TTC549 (cell line): ENCODE results near the gene TNIP1.

ENCODE experiments used
- FAIRE-seq: peaks from 2 replicates; lab custom pipeline; 2012; peaks lifted over from hg19 to GRCh38; lab: Jason Lieb, UNC

TNIP1 gene, protein sequence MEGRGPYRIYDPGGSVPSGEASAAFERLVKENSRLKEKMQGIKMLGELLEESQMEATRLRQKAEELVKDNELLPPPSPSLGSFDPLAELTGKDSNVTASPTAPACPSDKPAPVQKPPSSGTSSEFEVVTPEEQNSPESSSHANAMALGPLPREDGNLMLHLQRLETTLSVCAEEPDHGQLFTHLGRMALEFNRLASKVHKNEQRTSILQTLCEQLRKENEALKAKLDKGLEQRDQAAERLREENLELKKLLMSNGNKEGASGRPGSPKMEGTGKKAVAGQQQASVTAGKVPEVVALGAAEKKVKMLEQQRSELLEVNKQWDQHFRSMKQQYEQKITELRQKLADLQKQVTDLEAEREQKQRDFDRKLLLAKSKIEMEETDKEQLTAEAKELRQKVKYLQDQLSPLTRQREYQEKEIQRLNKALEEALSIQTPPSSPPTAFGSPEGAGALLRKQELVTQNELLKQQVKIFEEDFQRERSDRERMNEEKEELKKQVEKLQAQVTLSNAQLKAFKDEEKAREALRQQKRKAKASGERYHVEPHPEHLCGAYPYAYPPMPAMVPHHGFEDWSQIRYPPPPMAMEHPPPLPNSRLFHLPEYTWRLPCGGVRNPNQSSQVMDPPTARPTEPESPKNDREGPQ

DNA sequence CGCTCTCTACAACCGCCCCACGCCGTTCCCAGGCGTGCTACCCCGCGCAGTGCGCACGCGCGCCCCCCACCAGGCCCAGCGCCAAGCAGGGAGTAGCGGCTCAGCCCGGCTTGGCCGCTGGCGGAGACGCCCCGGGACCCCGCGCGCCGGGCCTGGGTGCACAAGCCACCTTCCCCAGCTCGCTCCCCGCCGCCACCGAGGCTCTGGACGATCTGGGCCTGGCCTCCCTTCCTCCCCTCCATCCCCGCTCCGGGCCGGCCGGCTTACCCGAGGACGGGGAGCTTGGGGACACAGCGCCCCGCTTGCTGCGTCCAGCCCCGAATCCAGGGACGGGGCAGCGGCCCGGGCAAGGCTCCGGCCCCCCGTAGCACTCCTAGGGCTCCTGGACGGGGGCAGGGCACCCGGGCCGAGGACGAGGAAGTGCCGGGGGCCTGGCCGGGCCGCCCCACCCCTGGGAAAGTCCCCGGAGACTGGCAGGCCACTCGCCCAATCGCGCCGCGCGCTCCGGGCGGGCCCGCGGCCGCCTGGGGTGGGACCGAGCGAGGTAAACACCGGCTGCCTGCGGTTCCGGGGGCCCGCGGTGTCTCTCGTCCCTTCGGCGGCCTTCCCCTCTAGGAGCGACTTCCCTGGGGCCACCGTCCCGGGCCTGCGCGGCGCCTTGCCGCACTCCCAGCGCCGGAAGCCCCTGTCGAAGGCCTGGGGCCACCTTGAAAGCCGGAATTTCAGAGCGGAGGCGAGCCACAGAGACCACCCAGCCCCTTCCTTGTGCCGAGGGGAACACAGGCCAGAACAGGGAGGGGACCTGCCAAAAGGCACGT is at the start of gene TNIP1:
Gene TNIP1 (minus strand): TSS at position 422 of the 818 bp plus-strand sequence. CDS start 15,939 bp downstream, outside the sequence.
- no peak for FAIRE-seq

DNA sequence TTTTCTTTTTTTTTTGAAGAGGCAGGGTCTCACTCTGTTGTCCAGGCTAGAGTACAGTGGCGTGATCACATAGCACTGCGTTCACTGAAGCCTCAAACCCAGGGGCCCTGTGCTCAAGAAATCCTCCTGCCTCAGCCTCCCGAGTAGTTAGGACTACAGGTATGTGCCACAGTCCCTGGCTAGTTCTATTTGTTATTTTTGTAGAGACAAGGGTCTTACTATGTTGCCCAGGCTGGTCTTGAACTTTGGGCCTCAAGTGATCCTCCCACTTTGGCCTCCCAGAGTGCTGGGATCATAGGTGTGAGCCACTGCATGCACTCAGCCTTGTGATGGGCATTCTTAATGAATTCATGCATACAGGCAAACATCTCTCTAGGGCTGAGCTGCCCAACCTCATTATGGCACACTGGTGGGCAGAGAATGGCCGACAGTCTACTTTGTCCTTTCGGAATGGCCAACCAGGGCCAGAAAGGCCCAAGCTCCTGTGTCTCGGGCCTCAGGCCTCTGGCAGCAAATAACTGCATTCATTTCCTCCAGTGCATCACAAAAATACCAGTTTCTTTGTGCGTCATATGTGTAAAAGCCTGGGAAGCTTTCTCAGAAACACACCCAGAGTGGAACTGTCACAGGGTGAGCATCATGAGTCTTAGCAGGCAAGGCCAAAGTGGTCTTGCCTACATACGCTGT is 49.5 kb upstream of the TNIP1 start:
- no peak for FAIRE-seq

DNA sequence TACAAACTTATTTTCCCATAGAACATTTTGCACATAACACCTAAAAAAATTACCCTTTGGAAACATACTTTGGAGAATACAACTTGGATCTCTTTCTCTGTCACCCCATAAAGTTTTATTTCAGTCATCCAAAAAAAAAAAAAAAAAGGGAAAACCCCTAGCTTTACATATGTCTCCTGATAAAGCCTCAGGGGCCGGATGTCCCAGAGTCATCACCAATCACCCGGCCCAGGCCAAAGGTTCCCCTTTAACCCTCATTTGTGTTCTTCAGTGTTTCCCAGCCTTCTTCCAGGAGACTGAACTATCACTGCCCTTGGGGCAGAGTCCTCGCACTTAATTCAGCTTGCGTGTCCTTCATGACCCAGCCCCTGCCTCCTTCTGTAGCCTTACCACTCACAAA is 48.0 kb upstream of the TNIP1 start:
- no peak for FAIRE-seq

DNA sequence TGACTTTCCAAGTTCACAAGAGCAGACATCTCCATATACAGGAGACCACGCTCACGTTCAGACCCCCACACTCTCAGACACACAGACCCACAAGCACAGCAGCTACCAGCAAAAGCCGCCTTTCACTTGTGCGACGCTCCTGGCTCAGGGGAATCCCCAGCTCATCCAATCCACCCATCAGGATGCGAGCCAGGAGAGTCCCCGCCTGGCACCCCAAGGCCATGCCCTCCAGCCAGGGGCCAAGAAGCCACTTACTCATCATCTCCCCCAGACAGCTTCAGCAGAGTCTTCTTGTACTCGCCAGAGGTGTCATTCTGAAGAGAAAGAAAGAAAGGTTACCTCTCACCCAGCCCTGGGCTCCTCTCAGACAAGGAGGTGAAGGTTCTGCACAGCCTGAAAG is 47.1 kb upstream of the TNIP1 start:
- FAIRE-seq, result no peak

DNA sequence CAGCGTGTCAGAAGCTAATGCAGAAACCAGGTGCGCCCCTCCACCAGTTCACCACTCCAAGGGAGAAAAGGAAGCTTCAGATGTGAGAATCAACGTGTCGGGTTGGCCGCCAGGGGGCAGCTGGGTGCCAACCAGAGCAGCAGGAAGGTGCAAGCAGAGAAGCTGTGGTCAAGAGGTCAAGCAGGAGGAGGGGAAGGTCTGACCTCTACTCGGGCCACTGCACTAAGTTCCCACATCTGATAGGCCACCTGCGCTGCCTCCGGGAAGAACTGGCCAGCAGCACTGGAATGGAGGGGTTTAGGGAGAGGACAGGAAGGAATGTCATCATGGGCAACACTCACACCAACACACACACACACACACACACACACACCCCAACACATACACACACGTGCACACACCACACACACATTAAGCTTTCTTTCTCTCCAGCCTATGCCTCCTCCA is 45.4 kb upstream of the TNIP1 start:
- FAIRE-seq, result no peak

DNA sequence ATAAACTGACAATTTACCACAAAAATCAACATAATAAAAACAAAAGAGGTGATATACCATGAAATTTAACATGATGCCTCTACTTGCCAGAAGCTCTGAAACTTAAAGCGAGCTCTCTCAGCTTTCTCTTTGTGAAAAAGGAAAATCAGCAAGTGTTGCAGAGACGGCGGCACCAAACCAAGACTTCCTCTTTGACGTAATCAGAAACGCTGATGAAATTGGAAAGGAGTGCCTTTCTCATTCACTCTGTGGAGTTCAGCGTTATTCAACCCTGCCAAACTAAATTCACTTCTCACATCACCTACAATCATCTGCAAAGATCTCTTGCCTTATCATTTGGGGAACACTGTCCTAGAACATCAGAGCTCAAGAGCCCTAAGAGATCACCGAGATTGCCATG is 44.6 kb upstream of the TNIP1 start:
- no peak for FAIRE-seq

DNA sequence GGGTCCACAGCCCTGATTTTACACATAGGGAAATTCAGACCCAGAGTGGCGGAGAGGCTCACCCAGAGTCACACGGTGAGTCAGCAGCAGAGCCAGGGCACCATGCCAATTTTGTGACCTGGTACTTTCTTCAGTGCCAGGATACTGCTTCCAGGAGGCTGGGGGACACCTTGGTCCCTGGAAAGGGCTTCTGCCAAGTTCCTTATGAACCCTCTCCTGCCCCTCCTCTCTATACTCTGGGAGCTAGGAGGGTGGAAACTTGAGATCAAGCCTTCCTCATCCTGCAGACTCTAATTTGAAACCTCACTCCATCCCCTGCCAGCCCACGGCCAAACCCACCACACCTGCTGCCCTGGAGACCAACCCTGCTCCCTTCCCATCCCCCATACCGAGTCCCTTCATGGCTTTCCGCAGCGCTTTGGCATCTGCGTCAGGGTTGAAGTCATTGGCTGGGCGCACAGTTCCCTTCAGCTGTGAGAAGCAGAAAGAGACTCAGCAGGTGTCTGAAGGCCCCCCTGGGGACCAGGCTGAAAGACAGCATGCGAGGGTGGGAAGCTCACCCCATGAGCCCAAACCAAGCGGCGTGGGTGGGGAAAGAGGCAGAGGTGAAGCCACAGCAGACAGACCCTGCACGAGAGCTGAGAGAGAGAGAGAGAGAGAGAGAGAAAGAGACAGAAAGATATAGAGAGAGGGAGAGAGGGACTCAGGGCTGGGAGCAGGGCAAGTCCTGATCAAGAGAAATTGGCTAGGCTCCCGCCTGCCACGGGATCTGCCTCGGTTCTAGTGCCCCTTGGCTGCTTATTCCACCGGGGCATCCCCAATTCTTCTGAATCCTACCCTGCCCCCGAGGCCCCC is 43.3 kb upstream of the TNIP1 start:
- no peak for FAIRE-seq

DNA sequence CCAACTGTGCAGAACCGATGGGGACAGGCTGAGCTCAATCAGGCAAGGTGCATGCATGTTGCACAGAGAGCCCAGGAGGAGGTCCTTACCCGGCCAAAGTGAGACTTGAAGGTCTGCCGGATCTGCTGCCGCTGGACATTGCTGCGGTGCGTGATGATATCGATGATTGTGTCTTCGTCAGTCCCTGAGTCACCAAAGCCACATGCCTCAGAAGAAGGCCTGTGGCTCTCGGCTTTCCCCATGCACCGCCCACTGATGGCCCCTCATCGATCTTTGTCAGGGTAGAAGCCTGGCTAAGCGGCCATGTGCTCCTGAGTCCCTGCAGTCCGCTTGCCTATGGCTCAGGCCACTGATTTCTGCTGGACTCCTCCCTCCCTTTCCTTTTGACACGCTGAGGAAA is 42.0 kb upstream of the TNIP1 start:
- FAIRE-seq, result no peak

DNA sequence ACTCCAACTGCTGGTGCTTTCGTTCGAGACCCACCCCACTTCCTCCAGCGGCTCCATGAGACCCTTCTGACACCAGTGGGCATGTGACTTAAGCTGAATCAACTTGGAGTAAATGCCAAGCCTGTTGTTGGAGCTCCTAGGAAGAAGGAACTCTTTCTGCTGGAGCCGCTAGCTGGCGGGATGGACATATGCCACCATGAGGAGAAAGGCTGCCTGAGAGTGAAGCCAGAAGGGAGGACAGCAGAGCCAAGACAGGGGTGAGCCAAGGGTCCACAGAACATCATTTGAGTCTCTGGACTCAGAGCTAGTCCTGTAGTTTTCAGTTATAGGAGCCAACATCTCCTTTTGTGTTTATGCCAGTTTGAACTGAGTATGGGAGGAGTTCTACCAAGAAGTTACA is 40.8 kb upstream of the TNIP1 start:
- no peak for FAIRE-seq

DNA sequence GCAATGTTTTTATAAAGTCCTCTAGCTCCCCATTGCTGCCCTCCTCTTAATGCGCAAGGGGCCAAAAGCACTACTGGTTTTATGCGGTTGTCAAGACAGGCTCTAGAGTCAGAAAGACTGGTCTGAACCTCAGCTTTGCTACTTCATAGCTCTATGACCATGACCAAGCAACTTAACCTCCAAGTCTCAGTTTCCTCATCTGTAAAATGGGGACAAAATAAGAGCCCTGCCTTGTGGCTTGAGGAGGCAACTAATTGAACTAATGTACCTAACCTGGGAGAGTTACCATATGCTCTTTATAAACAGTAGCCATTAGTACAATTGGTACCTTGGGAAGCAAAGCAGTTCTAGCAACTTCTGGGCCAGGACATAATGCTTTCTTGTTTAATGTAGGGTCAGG is 40.3 kb upstream of the TNIP1 start:
- no peak for FAIRE-seq

DNA sequence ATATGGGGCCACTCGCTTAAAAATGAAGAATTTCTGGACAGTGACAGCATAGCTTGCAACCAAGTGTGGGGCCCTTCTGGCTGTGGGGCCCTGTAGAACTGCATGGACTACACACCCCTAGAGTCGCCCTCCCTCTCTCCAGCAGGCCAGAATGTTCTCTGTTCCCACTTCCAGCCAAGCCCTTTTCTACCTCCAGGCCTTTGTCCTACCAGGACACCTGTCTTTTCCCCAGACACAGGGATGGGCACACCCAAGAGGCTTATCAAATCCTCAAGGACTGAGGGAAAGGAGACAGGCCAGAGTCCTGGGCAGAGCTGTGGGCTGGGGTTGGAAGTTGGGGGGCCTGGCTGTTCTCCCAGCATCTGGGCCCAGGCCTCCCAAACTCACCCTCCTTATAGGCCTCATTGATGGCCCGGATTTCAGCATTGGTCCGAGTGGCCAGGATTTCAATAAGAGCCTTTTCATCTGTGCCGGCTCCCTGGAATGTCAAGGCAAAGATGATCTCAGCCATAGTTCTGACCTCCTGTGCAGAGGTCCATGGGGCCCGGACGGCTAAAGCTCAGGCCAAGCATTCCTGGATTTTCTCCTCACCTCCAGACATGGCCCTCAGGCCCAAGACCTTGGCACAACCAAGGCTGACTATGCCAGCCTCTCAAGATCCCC is 38.2 kb upstream of the TNIP1 start:
- FAIRE-seq, result no peak

DNA sequence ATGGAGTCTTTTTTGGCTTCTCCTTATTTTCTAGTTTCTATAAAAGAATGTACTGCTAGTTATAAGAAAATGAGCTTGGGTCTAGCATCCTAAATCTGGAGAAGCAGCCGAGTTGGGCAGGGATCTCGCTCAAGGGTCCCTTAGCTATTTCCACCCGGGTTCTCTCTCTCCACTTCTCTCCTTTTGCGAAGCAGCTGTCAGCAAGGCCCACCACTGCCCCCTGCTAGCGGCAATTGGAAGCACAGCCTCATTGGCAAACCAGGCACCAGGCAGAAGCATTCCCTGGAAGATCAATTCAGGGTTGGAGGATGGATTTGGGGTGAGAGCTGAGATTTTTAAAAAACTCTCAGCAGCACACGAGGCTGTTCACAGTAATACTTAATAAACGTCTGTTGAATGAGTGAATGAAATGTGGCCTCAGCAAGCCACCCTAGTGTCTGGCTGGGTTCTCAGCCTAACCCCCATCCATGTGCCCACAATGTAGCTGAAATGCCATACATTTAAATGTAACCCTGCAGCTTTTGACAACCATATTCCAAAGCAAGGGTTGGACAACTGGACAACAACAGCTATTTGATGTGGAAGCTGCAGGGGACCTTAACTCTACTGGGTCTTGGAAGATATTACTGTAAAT is 34.6 kb upstream of the TNIP1 start:
- no peak for FAIRE-seq

DNA sequence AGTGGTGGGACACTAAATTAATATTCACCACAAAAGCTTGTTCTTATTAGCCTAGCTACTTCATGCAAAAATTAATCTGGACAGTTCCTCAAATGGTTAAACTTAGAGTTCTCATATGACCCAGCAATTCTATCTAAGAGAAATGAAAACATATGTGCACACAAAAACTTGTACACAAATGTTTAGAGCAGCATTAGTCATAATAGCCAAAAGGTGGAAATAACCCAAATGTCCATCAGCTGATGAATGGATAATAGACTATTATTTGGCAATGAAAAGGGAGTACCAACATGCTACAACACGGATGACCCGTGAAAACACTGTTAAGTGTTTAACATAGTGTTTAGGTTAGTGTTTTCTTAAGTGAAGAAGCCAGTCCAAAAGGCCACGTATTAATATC is 32.8 kb upstream of the TNIP1 start:
- no peak for FAIRE-seq

DNA sequence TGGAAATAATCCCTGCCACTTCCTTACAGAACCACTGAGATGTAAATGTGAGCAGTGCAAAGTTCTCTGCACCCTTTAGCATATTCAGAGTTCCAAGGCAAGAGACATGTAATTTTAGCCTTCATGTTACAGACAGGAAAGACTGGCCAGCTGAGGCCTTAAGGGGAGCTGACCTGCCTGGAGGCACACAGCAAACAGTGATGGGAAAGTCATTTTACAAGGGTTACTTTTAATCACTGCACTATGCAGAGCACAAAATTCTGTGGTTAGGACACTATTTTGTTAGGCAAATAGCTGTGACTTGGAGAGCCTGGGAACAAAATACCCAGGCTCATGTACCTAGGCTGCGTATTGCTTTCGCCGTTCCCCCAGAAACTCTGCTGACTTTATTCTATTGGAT is 30.2 kb upstream of the TNIP1 start:
- no peak for FAIRE-seq

DNA sequence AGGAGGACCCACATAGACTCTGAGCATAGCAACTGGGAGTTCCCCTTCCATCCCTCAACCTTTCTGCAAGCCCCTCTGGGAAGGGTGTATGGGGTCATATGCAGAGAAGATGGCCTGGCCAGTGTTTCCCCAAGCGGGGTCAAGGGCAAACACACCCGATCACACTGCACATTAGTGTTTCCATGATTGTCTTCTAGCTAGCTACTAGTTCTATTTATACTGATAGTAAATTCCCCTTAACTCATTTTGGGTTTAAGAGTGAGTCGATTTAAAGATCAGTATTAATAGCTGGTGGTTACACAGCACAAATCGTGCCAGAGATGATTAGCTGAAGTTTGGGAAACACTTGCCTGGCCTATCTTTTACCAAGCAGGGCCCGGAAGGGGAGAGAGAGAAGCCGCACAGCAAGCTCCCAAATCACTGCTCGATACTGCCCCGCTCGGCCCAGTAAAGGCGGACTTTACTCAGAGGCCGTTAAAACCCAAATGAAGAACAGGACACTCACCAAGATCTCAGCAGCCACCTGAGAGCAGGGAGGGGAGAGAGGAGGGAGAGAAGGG is 29.4 kb upstream of the TNIP1 start:
- no peak for FAIRE-seq

DNA sequence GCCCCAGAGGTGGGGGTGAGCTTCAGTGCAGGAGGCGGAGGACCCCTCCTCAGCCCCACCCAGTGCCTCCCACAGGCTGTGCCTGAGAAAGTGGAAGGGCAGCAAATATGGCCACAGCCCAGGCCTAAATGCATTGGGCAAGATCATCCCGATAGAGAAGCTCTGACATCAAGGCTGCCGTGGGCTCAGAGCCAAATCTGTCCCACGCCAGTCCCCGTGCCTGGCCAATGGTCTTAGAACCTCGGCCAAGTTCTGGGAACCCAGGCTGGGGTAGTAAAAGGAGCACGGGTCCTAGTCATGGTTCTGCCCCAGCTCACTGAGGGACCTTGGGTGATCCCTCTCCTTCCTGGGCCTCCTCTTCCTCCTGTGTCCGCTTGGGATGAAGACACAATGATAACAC is 27.7 kb upstream of the TNIP1 start:
- no peak for FAIRE-seq

DNA sequence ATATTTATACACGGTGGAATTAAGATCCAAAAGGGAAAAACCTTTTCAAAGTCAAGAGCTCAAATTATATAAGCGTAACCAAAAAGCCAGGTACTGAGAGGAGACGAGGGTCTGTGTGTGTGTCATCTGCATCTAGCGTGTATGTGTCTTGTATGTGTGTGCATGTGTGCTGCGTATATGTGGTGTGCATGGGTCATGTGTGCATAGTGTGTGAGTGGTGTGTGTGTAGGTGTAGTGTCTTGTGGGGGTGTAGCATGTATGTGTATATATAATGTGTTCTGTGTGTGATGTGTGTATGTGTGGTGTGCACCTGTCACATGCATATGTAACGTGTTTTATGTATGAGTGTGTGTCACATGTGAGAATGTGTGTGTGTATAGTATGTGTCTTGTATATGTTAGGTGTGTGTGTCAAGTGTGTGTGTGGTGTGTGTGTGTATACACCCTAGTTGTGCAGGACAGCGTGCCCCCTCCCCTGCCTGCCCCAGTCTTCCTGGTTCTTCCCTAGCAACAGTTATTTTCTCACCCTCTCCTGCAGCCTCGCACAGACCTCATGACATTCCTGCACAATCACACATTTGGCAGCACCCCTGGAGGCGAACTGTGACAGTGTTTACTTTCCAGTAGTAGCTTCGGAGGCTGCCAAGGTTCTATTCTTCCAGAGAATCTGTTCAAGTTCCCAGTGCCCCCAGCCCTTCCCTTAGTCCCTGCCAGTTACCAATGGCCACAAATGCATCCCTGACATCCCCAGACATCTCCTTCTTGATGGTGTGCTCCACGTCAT is 27.1 kb upstream of the TNIP1 start:
- no peak for FAIRE-seq

DNA sequence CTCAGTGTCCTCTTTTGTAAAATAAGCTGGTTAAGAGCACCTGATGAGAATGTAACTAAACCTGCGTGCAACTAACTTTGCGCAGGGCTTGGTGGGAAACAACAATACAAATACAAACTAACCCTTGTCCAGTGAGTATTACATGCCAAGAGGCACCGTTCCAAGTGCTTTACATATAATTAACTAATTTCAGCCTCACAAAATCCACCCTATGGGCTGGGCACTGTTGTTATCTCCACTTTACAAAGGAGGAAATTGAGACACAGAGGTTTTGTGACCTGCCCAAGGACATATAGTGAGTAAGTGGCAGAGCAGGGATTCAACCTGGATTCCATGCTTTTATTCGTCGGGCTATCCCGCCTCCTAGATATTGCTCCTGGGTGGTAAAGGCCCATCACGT is 26.2 kb upstream of the TNIP1 start:
- FAIRE-seq, result no peak

DNA sequence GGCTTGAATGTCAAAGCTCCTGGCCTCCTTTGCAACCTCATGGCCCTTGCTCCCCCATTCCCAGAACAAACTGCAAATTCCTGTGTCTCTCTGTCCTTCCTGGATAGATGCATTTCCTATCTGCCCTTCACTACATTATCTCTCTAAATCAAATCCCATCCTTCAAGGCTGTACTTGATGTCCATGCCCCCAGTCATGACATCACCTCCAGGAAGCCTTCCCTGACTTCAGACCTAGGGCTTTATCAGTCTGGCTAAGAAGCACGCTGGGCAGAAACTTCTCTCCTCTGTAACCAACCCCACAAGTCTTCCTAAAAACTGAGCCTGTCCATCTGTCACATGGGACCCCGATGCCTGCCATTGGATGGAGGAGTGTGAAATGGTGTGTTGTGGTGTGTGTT is 25.7 kb upstream of the TNIP1 start:
- FAIRE-seq, result no peak
